Activated naive CD4-positive, alpha-beta T cell treated with anti-CD3 and anti-CD28 coated beads, Interleukin-2, amount 50 U/mL, for 72 hours (primary cell): ENCODE measurements around the gene CXCL10. TPM values are rescaled to one million over a fixed set of nuclear protein-coding genes. Genes with fewer than 3 reads are reported as not detected.
"Not testable (repeated sequence)": the region's sequence is repeated elsewhere in the genome, so short reads cannot be mapped to it uniquely, and the experiment has no call there.

Experiments used
- ATAC-seq, 2 donors: fragments of 150-1000 bp; cut with Tn5 transposase; 2 replicates each; pipeline ENCODE4 v1.10.0; 2021; ENCODE audit warnings: mild to moderate bottlenecking in 2 of 2, moderate library complexity in 2 of 2
- DNase-seq, 2 donors: peaks; one replicate each; pipeline ENCODE4 v3.0.0; 2021 to 2022; ENCODE audit warnings: low spot score in 2 of 2
- H3K27ac Mint-ChIP-seq, 2 donors: one replicate each; pipeline ENCODE4 v1.8.0; 2022; ENCODE audit warnings: mild to moderate bottlenecking in 2 of 2, mixed read lengths in 2 of 2
- H3K36me3 Mint-ChIP-seq, 2 donors: one replicate each; pipeline ENCODE4 v1.8.0; 2022; ENCODE audit warnings: mixed read lengths in 2 of 2
- H3K9me3 Mint-ChIP-seq, 2 donors: one replicate each; pipeline ENCODE4 v1.8.0; 2022; ENCODE audit warnings: mixed read lengths in 2 of 2
- total RNA-seq, 2 donors: library from RNA; stranded (reverse); gene quantifications; one replicate each; pipeline ENCODE4 v1.2.3, GENCODE V29; 2022

CXCL10 gene
- total RNA-seq: 1 to 10 TPM in 1 of 2 donors, under 1 TPM in 1; 0.20 to 1.2 TPM

DNA sequence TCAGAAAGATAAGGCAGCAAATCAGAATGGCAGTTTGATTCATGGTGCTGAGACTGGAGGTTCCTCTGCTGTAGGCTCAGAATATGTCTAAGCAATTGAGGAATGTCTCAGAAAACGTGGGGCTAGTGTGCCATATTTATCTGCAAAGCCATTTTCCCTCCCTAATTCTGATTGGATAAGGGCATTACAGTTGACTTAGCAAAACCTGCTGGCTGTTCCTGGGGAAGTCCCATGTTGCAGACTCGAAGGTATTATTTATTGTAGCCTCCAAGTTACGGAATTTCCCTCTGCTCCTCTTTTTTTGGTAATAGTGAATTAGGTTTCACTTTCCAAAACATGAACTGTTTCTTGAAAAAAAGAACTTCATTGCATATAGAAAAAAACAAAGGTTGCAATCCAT is at the start of gene CXCL10:
CXCL10 (minus strand) TSS at position 109 of the 400 bp plus-strand sequence; CDS start at position 43, 66 bp downstream.
- Mint-ChIP-seq H3K9me3 (no peaks in the 10 kb centered on the region), H3K27ac (peak within 1 kb of the TSS; percentile 48 to 90), H3K36me3 (no peaks in the 10 kb centered on the region)
- ATAC-seq (peak in 1 of 2 donors; percentile 28), DNase-seq (no peak)

GRCh38 chr4:76072760-76073159 is 49.5 kb upstream of the CXCL10 start:
- no peak for DNase-seq
- Mint-ChIP-seq H3K36me3 (no peaks in the 10 kb centered on the region), H3K9me3 (no peaks in the 10 kb centered on the region), H3K27ac (no peak overlapping the region)
- ATAC-seq: no peak

DNA sequence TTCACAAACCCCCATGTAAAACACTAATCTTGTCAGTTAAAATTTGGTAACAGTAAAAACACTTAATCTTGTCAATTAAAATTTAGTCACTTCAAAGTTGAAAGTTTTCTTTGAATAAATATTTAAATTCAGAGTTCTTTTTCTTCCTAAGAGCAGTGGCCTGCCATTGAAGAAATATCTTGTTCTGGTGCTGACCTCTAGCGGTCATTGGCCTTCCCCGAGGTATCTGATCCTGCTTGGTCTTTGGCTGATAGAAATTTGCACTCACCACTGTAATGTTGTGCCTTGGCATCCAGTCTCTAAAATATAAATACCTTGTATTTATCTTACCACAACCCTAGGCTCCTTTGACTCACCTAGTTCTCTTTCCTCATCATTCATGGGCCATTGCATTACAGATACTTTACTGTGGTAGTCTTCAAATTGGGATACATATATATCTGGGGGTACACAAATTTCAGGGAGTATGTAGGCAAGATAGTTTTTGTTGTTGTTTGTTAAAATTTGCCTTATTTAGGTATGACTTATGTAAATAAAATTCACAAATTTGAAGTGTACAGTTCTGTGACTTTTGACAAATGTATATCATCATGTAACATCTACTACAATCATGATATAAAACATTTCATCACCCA is 44.5 kb upstream of the CXCL10 start:
- ATAC-seq: peak; percentile 85 to 94
- DNase-seq: peak in 1 of 2 donors; percentile 81

DNA sequence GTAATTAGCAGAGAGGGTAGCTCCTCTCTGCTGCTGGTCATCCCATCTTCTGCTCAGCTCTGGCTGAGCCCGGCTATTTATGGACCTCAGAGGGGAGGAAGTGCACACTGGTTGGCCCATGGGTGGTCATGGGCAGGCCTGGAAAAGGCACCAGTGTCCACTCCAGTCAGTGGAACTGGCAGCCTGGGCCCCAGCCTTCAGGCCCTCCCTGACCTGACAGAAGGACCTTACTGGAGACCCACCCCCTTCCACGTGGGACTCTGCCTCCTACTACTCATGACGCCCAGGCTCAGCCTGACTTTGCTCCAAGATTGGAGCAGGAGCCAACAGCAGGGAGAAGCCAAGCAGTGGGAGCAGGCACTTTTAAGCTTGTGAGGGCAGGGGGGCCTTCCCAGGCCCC is 43.2 kb upstream of the CXCL10 start:
- ATAC-seq (no peak), DNase-seq (no peak)
- H3K27ac Mint-ChIP-seq: no peak overlapping the region
- no peaks in the 10 kb centered on the region for H3K36me3 Mint-ChIP-seq
- peaks cover 0 to under 1% of the 10 kb centered on the region in 2 donors for H3K9me3 Mint-ChIP-seq

More for the DNA sequence above, 44.5 kb upstream of the CXCL10 start:
- Mint-ChIP-seq H3K36me3 (no peaks in the 10 kb centered on the region), H3K27ac (no peak overlapping the region), H3K9me3 (no peaks in the 10 kb centered on the region)

DNA sequence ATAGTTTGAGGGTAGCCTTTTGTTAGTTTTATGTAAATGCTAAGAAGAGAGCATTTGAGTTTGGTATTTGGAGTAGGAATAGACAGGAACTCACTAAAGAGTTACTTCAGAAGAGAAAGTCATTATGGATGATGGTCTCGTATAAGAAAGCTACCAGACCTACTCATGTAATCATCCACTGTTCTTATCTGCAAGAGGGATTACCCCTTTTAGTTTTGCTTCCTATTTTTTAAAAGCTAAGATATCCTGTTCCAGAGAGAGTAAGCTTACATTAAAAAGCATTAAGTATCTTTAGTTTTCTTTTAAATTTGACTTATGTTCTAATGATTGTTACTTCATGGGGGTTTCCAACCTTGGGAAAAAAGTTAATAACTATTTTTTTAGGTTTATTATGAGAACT is 38.7 kb upstream of the CXCL10 start:
- no peak for ATAC-seq
- Mint-ChIP-seq H3K9me3 (peaks cover 0 to 5% of the 10 kb centered on the region in 2 donors), H3K36me3 (no peaks in the 10 kb centered on the region), H3K27ac (no peak overlapping the region)
- no peak for DNase-seq

DNA sequence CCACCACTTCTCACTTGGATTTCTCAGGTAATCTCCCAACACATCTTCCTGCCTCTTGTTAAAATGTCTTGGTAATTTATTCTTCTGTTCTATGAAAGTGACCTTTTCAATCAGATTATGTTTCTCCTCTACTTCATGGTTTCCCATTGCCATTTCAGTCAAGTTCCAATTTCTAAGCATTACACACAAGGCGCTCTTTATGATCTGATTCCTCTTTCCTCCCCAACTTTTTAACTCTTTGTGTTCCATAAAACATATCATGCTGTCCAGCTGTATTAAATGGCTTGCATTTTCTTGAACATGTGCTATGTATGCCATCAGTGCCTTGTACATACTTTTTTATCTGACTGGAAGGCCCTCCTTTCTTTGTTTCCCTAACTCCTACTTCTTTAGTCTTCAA is 38.1 kb upstream of the CXCL10 start:
- H3K36me3 Mint-ChIP-seq: no peaks in the 10 kb centered on the region
- DNase-seq: no peak
- no peak for ATAC-seq
- peaks cover 0 to 5% of the 10 kb centered on the region in 2 donors for H3K9me3 Mint-ChIP-seq
- no peak overlapping the region for H3K27ac Mint-ChIP-seq

- Mint-ChIP-seq H3K27ac (peak overlapping the region in 1 of 2 donors; percentile 36), H3K36me3 (no peaks in the 10 kb centered on the region), H3K9me3 (peaks cover 0 to 5% of the 10 kb centered on the region in 2 donors)
- DNase-seq (no peak), ATAC-seq (no peak)
Observed at GRCh38 chr4:76060506-76060905, 37.2 kb upstream of the CXCL10 start.

GRCh38 chr4:76059750-76060149 is 36.5 kb upstream of the CXCL10 start:
- Mint-ChIP-seq H3K36me3 (no peaks in the 10 kb centered on the region), H3K9me3 (peaks cover 0 to 5% of the 10 kb centered on the region in 2 donors), H3K27ac (no peak overlapping the region)
- ATAC-seq: peak; percentile 57 to 61
- DNase-seq: no peak

GRCh38 chr4:76058888-76059426 is 35.7 kb upstream of the CXCL10 start:
- ATAC-seq (peak in 1 of 2 donors; percentile 0), DNase-seq (no peak)
- Mint-ChIP-seq H3K9me3 (peaks cover 0 to 5% of the 10 kb centered on the region in 2 donors), H3K36me3 (no peaks in the 10 kb centered on the region), H3K27ac (peak overlapping the region in 1 of 2 donors; percentile 91)

DNA sequence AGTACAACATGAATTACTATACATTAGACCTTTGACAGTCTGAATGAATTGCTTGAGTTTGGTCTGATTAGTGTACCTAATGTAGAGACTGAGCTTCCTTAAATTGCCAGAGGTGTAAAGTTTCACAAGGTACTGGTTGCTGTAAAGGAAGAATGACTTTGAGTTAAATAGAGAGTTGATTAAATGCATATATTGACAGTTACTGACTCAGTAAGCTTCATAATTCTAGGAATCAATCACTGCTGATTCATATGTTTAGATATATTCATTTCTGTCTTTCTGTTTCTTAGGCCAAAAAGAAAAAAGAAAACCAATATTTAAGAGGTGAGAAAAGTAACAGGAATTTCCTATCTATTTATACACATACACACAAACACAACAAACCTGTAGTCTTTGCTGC is 35.0 kb upstream of the CXCL10 start:
- peak overlapping the region in 1 of 2 donors; percentile 91 for H3K27ac Mint-ChIP-seq
- H3K9me3 Mint-ChIP-seq: peaks cover 0 to 5% of the 10 kb centered on the region in 2 donors
- DNase-seq: no peak
- ATAC-seq: peak; percentile 63 to 77
- H3K36me3 Mint-ChIP-seq: no peaks in the 10 kb centered on the region

GRCh38 chr4:76055421-76055820 is 32.1 kb upstream of the CXCL10 start:
- no peaks in the 10 kb centered on the region for H3K36me3 Mint-ChIP-seq
- no peaks in the 10 kb centered on the region for H3K9me3 Mint-ChIP-seq
- ATAC-seq (no peak), DNase-seq (no peak)
- H3K27ac Mint-ChIP-seq: peak overlapping the region in 1 of 2 donors; percentile 63

DNA sequence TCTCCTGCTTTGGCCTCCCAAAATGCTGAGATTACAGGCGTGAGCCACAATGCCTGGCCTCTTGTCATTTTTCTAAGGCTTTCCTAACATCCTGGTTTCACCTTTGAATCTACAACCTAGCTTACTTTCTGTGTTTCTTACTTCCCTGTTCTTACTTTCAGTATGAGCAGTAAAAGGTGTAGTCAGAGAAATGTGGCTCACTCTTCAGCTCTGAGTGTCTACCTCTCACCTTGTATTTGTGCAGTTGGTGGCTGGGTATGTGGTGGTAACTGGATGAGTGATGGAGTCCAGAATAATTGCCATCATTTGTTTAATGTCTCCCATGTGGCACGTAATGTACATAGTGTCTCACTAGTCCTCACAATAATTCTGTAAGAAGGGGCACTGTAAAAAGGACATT is 31.7 kb upstream of the CXCL10 start:
- DNase-seq (peak in 1 of 2 donors; percentile 50), ATAC-seq (peak; percentile 85 to 87)
- Mint-ChIP-seq H3K27ac (peak overlapping the region in 1 of 2 donors; percentile 63), H3K9me3 (no peaks in the 10 kb centered on the region), H3K36me3 (no peaks in the 10 kb centered on the region)

DNA sequence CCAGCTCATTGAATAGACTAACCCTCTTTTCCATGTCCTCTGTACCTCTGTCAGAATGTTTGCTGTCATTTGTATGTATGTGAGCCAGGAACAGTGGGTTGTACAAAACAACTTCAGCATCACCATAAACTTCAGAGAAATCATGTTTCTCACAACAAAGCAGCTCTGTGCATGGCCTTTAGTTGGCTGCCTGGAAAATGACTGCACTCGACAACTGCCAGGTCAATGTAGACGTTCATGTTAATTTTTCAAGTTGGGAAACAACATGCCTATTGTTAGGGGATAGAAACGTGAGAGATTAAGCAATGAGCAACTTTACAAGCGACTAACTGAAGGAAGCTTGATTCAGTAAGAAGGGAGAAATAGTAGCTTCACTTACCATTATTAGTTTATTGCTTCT is 30.4 kb upstream of the CXCL10 start:
- Mint-ChIP-seq H3K36me3 (no peaks in the 10 kb centered on the region), H3K9me3 (no peaks in the 10 kb centered on the region), H3K27ac (no peak overlapping the region)
- no peak for DNase-seq
- no peak for ATAC-seq

DNA sequence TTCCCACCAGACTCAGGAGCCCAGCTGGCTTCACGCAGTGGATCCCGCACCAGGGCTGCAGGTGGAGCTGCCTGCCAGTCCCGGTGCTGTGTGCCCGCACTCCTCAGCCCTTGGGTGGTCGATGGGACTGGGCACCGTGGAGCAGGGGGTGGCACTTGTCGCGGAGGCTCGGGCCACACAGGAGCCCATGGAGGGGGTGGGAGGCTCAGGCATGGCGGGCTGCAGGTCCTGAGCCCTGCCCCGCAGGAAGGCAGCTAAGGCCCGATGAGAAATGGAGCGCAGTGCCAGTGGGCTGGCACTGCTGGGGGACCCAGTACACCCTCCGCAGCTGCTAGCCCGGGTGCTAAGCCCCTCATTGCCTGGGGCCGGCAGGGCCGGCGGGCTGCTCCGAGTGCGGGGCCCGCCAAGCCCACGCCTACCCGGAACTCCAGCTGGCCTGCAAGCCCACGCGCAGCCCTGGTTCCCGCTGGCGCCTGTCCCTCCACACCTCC is 27.3 kb upstream of the CXCL10 start:
- DNase-seq, H3K36me3 Mint-ChIP-seq, H3K9me3 Mint-ChIP-seq, H3K27ac Mint-ChIP-seq, ATAC-seq: not testable (repeated sequence)

GRCh38 chr4:76049860-76050416 is 26.6 kb upstream of the CXCL10 start:
- H3K9me3 Mint-ChIP-seq, DNase-seq, ATAC-seq, H3K27ac Mint-ChIP-seq, H3K36me3 Mint-ChIP-seq: not testable (repeated sequence)

GRCh38 chr4:76044686-76045085 is 21.4 kb upstream of the CXCL10 start:
- ATAC-seq, H3K27ac Mint-ChIP-seq, DNase-seq, H3K9me3 Mint-ChIP-seq: not testable (repeated sequence)
- H3K36me3 Mint-ChIP-seq: peaks cover 0 to 15% of the 10 kb centered on the region in 2 donors

GRCh38 chr4:76043306-76043705 is 20.0 kb upstream of the CXCL10 start:
- H3K36me3 Mint-ChIP-seq: peaks cover 0 to 15% of the 10 kb centered on the region in 2 donors
- H3K27ac Mint-ChIP-seq: not testable (repeated sequence)

More at GRCh38 chr4:76043306-76043705, 20.0 kb upstream of the CXCL10 start:
- H3K9me3 Mint-ChIP-seq, ATAC-seq, DNase-seq: not testable (repeated sequence)
